Keratinocyte (primary cell): ENCODE data around the gene TIGD4. TPM values are rescaled to one million over a fixed set of nuclear protein-coding genes. Genes with fewer than 3 reads are reported as not detected.

Source experiments
- DNase-seq: peaks from one replicate; pipeline ENCODE4 v3.0.0-alpha.2; 2011; ENCODE audit warnings: low read depth, missing footprints, low spot score
- FAIRE-seq: peaks from 2 replicates; lab custom pipeline; 2011; peaks lifted over from hg19 to GRCh38; lab: Jason Lieb, UNC
- H2AFZ ChIP-seq: 2 replicates; pipeline ENCODE4 v1.6.0; 2012; ENCODE audit warnings: low read length, control low read depth, inconsistent platforms; ENCODE audit not compliant: control insufficient read depth
- H3K27ac ChIP-seq: 2 replicates; pipeline ENCODE4 v1.5.1; 2011; ENCODE audit warnings: low read length; ENCODE audit not compliant: control insufficient read depth, insufficient read depth
- H3K27me3 ChIP-seq: 3 replicates; pipeline ENCODE4 v1.6.0; 2011; ENCODE audit warnings: low read length; ENCODE audit not compliant: control insufficient read depth, insufficient read depth; ENCODE audit errors: extremely low read depth
- H3K36me3 ChIP-seq, 2 experiments: 2 replicates in 1 of 2; 3 replicates in 1 of 2; pipeline ENCODE4 v1.5.1; 2011; ENCODE audit warnings: low read length in 2 of 2, mild to moderate bottlenecking in 1 of 2; ENCODE audit not compliant: control insufficient read depth in 2 of 2, insufficient read depth in 2 of 2; ENCODE audit errors: extremely low read depth in 1 of 2
- H3K4me1 ChIP-seq: 3 replicates; pipeline ENCODE4 v1.5.1; 2011; ENCODE audit warnings: low read length; ENCODE audit not compliant: control insufficient read depth, insufficient read depth; ENCODE audit errors: extremely low read depth
- H3K4me2 ChIP-seq: 3 replicates; pipeline ENCODE4 v1.6.0; 2011; ENCODE audit warnings: low read depth, low read length; ENCODE audit not compliant: control insufficient read depth, insufficient read depth; ENCODE audit errors: extremely low read depth
- H3K4me3 ChIP-seq, 3 experiments: fragments of 200-600 bp in 1 of 3; sonication (generic) in 1 of 3; 2 replicates in 2 of 3; 3 replicates in 1 of 3; pipeline ENCODE4 v1.5.1; 2011 to 2016; ENCODE audit warnings: low read length in 3 of 3, mild to moderate bottlenecking in 3 of 3, control low read depth in 2 of 3, inconsistent platforms in 1 of 3, low read depth in 1 of 3, mixed read lengths in 1 of 3, mixed run types in 1 of 3, moderate library complexity in 1 of 3; ENCODE audit not compliant: control insufficient read depth in 2 of 3, insufficient read depth in 2 of 3; ENCODE audit errors: extremely low read depth in 1 of 3
- H3K79me2 ChIP-seq: 2 replicates; pipeline ENCODE4 v1.6.0; 2012; ENCODE audit warnings: low read length; ENCODE audit not compliant: control insufficient read depth, insufficient read depth
- H3K9ac ChIP-seq: 3 replicates; pipeline ENCODE4 v1.6.0; 2011; ENCODE audit warnings: low read length; ENCODE audit not compliant: control insufficient read depth, insufficient read depth; ENCODE audit errors: extremely low read depth
- H3K9me1 ChIP-seq: 3 replicates; pipeline ENCODE4 v1.6.0; 2011; ENCODE audit warnings: low read length; ENCODE audit not compliant: control insufficient read depth, insufficient read depth; ENCODE audit errors: extremely low read depth
- H3K9me3 ChIP-seq: 2 replicates; pipeline ENCODE4 v1.5.1; 2012; ENCODE audit warnings: low read depth, low read length; ENCODE audit not compliant: control insufficient read depth
- H4K20me1 ChIP-seq: 3 replicates; pipeline ENCODE4 v1.6.0; 2011; ENCODE audit warnings: low read length; ENCODE audit not compliant: control insufficient read depth, insufficient read depth; ENCODE audit errors: extremely low read depth
- CTCF ChIP-seq, 3 experiments: IDR thresholded peaks in 1 of 3; conservative IDR thresholded peaks in 1 of 3; optimal IDR thresholded peaks in 1 of 3; 2 replicates in 2 of 3; 3 replicates in 1 of 3; pipeline versions ENCODE3 to v1.5.1; 2011; ENCODE audit warnings: low read length in 3 of 3, mild to moderate bottlenecking in 3 of 3, moderate library complexity in 2 of 3, control low read depth in 1 of 3, inconsistent platforms in 1 of 3; ENCODE audit not compliant: insufficient read depth in 2 of 3; ENCODE audit errors: extremely low read depth in 1 of 3
- EZH2 ChIP-seq: IDR thresholded peaks from one replicate; pipeline ENCODE4 v1.6.1; 2012; ENCODE audit warnings: inconsistent platforms, mild to moderate bottlenecking, low read length, moderate library complexity
- dilution Hi-C: fragments of 300-500 bp; cut with MboI; formaldehyde crosslinking; loops from one replicate; pipeline ENCODE4 v1.7.0; 2020; ENCODE audit warnings: low sequenced_read_pairs; ENCODE audit not compliant: extremely low pct_ligation_motif_present
- polyA plus RNA-seq, 5 experiments: library from polyadenylated mRNA; depleted of rRNA in 3 of 5; stranded (reverse) in 3 of 5; stranded (forward) in 1 of 5; unstranded in 1 of 5; fragments of >200 nt; gene quantifications; 1 replicate in 1 of 5; 2 replicates in 3 of 5; 3 replicates in 1 of 5; pipeline versions ENCODE4 v1.2.1 to v1.2.3, GENCODE V29; 2011 to 2012; ENCODE audit warnings: missing spikeins in 2 of 5, low read depth in 1 of 5, low replicate concordance in 1 of 5

The TIGD4 gene
- polyA plus RNA-seq, 1 donor (not counting 4 experiments of a cell fraction or from before 2014, with no cell fraction given), result 0.21 TPM

GRCh38 chr4:152817331-152817730 lies 37.8 kb upstream of the TIGD4 start:
- TF ChIP-seq CTCF (optimal IDR thresholded peaks at IDR 0.05 in 1 of 3, IDR thresholded peaks at IDR 0.05 in 1 of 3, conservative IDR thresholded peaks at IDR 0.05 in 1 of 3; ENCODE audit: extremely low read depth in 1 of 3, insufficient read depth in 2 of 3, low read length in 3 of 3) (no peak), EZH2 (no peak)
- peak; percentile 17 for FAIRE-seq
- no peaks in the 10 kb centered on the region for H3K79me2 ChIP-seq

DNA sequence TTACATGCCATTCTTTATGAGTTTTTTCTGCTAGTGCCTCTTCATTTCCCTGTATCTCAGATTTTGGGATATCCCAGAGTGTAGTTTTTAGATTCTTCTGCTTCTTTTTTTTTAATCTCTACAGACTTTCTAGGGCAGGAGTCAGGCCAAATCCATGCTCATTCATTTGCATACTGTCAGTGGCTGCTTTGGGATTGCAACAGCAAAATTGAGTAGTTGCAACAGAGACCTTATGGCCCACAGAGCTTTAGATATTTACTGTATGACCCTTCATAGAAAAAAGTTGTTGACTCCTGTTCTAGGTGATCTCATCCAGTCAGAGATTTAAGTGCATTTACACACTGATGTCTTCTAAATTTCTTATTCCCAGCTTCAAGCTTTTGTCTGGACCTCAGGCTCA lies 35.5 kb upstream of the TIGD4 start:
- dilution Hi-C loops, result no loop called here
- DNase-seq, result no peak
- no peak for TF ChIP-seq CTCF (optimal IDR thresholded peaks at IDR 0.05 in 1 of 3, IDR thresholded peaks at IDR 0.05 in 1 of 3, conservative IDR thresholded peaks at IDR 0.05 in 1 of 3; ENCODE audit: extremely low read depth in 1 of 3, insufficient read depth in 2 of 3, low read length in 3 of 3)
- no peak for TF ChIP-seq EZH2

More at GRCh38 chr4:152817331-152817730, 37.8 kb upstream of the TIGD4 start:
- Histone ChIP-seq H3K9me3 (no peaks in the 10 kb centered on the region), H2AFZ (no peak overlapping the region), H3K36me3 (peaks cover 0 to 2% of the 10 kb centered on the region in 2 experiments), H3K4me1 (no peaks in the 10 kb centered on the region), H4K20me1 (no peaks in the 10 kb centered on the region), H3K4me3 (no peak overlapping the region), H3K27me3 (no peaks in the 10 kb centered on the region), H3K9ac (no peak overlapping the region), H3K9me1 (no peaks in the 10 kb centered on the region), H3K4me2 (no peak overlapping the region), H3K27ac (no peak overlapping the region)
- DNase-seq, result no peak
- dilution Hi-C loops, result no loop called here

More for the DNA sequence above, 35.5 kb upstream of the TIGD4 start:
- no peak overlapping the region for H2AFZ ChIP-seq
- H4K20me1 ChIP-seq, result no peaks in the 10 kb centered on the region
- H3K27me3 ChIP-seq, result no peaks in the 10 kb centered on the region
- H3K4me3 ChIP-seq, result no peak overlapping the region
- peaks cover 5% of the 10 kb centered on the region for H3K79me2 ChIP-seq
- H3K4me1 ChIP-seq, result no peaks in the 10 kb centered on the region
- no peak overlapping the region for H3K27ac ChIP-seq
- no peak overlapping the region for H3K4me2 ChIP-seq
- no peaks in the 10 kb centered on the region for H3K9me3 ChIP-seq
- no peak overlapping the region for H3K9ac ChIP-seq
- peaks cover 0 to 2% of the 10 kb centered on the region in 2 experiments for H3K36me3 ChIP-seq
- no peaks in the 10 kb centered on the region for H3K9me1 ChIP-seq
- no peak for FAIRE-seq
